Thyroid gland (tissue), 4 donors: ENCODE measurements around the gene BEND4.

Source experiments
- CTCF ChIP-seq, 6 experiments: fragments of 200-600 bp in 3 of 6; fragments of 450-650 bp in 3 of 6; sonication (generic) in 3 of 6; IDR thresholded peaks; one replicate each; pipeline ENCODE4 v1.5.1; 2016 to 2019; ENCODE audit warnings: antibody characterized with exemption in 6 of 6, mild to moderate bottlenecking in 2 of 6, inconsistent platforms in 1 of 6, moderate library complexity in 1 of 6
- POLR2A ChIP-seq, 2 donors: fragments of 450-650 bp; IDR thresholded peaks; one replicate each; pipeline ENCODE4 v1.6.1; 2017; ENCODE audit warnings: antibody characterized with exemption in 2 of 2, mild to moderate bottlenecking in 2 of 2, moderate library complexity in 1 of 2

- no peak for TF ChIP-seq CTCF (IDR thresholded peaks at IDR 0.05)
- no peak for TF ChIP-seq POLR2A (IDR thresholded peaks at IDR 0.05)
Measured at GRCh38 chr4:42148425-42148824, 4.0 kb downstream of the BEND4 start.
